ENCODE data around the gene RANBP3.

Gene RANBP3

GRCh38 chr19:5968431-5969373, 9.2 kb downstream of the RANBP3 start:
- Mint-ChIP-seq H3K27ac (peak overlapping the region; percentile 97), H3K4me3 (no peak overlapping the region), H3K9me3 (no peaks in the 10 kb centered on the region), H3K4me1 (peaks cover 64% of the 10 kb centered on the region), H3K36me3 (ENCODE audit: low read depth) (peaks cover 8% of the 10 kb centered on the region), H3K27me3 (ENCODE audit: low read depth, poor library complexity) (no peaks in the 10 kb centered on the region)
- no peak for TF ChIP-seq CTCF (IDR thresholded peaks at IDR 0.05)
- no peak for DNase-seq

GRCh38 chr19:5967994-5968430, 9.9 kb downstream of the RANBP3 start:
- peak; percentile 82 for TF ChIP-seq CTCF (IDR thresholded peaks at IDR 0.05)
- H3K4me3 Mint-ChIP-seq, result no peak overlapping the region
- no peaks in the 10 kb centered on the region for H3K27me3 Mint-ChIP-seq (ENCODE audit: low read depth, poor library complexity)
- H3K9me3 Mint-ChIP-seq, result no peaks in the 10 kb centered on the region
- DNase-seq, result peak; percentile 74
- peaks cover 66% of the 10 kb centered on the region for H3K4me1 Mint-ChIP-seq
- peaks cover 8% of the 10 kb centered on the region for H3K36me3 Mint-ChIP-seq (ENCODE audit: low read depth)
- H3K27ac Mint-ChIP-seq, result peak overlapping the region; percentile 97

GRCh38 chr19:5967571-5967970, 10.4 kb downstream of the RANBP3 start:
- Mint-ChIP-seq H3K9me3 (no peaks in the 10 kb centered on the region), H3K27me3 (ENCODE audit: low read depth, poor library complexity) (no peaks in the 10 kb centered on the region), H3K27ac (peak overlapping the region; percentile 85), H3K4me1 (peaks cover 71% of the 10 kb centered on the region), H3K36me3 (ENCODE audit: low read depth) (peaks cover 6% of the 10 kb centered on the region), H3K4me3 (no peak overlapping the region)
- no peak for DNase-seq
- TF ChIP-seq CTCF (IDR thresholded peaks at IDR 0.05), result no peak

- H3K27me3 Mint-ChIP-seq (ENCODE audit: low read depth, poor library complexity), result no peaks in the 10 kb centered on the region
- no peaks in the 10 kb centered on the region for H3K36me3 Mint-ChIP-seq (ENCODE audit: low read depth)
- TF ChIP-seq CTCF (IDR thresholded peaks at IDR 0.05), result no peak
- H3K4me1 Mint-ChIP-seq, result peaks cover 77% of the 10 kb centered on the region
- H3K4me3 Mint-ChIP-seq, result no peak overlapping the region
- no peak for DNase-seq
- H3K27ac Mint-ChIP-seq, result peak overlapping the region; percentile 53
- H3K9me3 Mint-ChIP-seq, result no peaks in the 10 kb centered on the region
Measured at GRCh38 chr19:5966941-5967340, 11.0 kb downstream of the RANBP3 start.

GRCh38 chr19:5966215-5966614, 11.7 kb downstream of the RANBP3 start:
- H3K36me3 Mint-ChIP-seq (ENCODE audit: low read depth), result no peaks in the 10 kb centered on the region
- H3K4me3 Mint-ChIP-seq, result no peak overlapping the region
- H3K9me3 Mint-ChIP-seq, result no peaks in the 10 kb centered on the region
- no peak for DNase-seq
- peaks cover 81% of the 10 kb centered on the region for H3K4me1 Mint-ChIP-seq
- TF ChIP-seq CTCF (IDR thresholded peaks at IDR 0.05), result no peak
- peak overlapping the region; percentile 53 for H3K27ac Mint-ChIP-seq
- H3K27me3 Mint-ChIP-seq (ENCODE audit: low read depth, poor library complexity), result no peaks in the 10 kb centered on the region

Data from nephron progenitor cell (in vitro differentiated cells).